ENCODE results near the gene PDGFB.

PDGFB gene

DNA sequence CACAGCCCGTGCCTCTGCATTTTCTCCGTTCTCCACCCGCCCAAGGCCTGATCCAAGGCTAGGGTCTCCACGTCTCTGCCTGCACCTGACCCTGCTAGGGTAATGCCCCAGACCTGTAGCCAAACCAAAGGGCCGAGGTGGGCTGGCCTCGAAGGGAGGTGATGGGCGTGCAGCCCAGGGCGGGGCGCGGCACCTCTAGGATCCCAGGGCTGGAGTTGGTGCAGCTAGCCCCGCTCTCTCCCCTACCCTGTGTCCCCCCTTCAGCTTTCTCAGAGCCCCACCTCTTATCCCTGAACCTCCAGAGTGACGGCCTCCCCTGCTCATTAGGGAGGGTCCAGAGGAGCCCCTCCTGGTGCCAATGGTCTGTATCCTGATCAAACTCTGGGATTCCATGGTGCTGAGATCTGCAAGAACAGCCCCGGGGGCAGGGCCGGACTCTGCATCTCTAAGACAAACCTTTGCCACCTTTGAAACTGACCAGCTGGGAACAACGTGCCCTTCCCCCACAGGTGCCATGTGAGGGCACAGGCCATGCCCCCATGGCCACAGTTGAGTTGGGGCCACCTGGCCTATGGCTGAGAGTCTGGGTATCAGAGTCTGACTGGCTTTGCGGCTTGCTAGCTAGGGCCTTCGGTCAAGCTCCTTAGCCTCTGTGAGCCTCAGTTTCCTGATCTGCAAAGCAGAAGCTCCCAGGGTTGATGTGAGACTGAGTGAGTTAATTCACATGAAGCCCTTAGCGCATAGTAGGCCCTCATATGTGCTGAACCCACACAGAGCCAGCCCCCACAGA is 69.2 kb downstream of the PDGFB start:
- Histone ChIP-seq H3K27me3 (no peaks in the 10 kb centered on the region), H3K9me3 (no peaks in the 10 kb centered on the region), H3K36me3 (no peaks in the 10 kb centered on the region), H3K4me3 (no peak overlapping the region), H3K27ac (peak overlapping the region; percentile 39 to 63), H3K4me1 (peaks cover 10 to 45% (median 41%) of the 10 kb centered on the region in 4 donors)
- DNase-seq: peak in 1 of 2 donors; percentile 60
- TF ChIP-seq, protein P1, sequence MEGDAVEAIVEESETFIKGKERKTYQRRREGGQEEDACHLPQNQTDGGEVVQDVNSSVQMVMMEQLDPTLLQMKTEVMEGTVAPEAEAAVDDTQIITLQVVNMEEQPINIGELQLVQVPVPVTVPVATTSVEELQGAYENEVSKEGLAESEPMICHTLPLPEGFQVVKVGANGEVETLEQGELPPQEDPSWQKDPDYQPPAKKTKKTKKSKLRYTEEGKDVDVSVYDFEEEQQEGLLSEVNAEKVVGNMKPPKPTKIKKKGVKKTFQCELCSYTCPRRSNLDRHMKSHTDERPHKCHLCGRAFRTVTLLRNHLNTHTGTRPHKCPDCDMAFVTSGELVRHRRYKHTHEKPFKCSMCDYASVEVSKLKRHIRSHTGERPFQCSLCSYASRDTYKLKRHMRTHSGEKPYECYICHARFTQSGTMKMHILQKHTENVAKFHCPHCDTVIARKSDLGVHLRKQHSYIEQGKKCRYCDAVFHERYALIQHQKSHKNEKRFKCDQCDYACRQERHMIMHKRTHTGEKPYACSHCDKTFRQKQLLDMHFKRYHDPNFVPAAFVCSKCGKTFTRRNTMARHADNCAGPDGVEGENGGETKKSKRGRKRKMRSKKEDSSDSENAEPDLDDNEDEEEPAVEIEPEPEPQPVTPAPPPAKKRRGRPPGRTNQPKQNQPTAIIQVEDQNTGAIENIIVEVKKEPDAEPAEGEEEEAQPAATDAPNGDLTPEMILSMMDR (IDR thresholded peaks at IDR 0.05): no peak
- intact Hi-C loops (cut with DNase I; ENCODE audit: low total_unique reads): loop anchor here (10.0 kb wide), 1 partner anchor 339 kb away; no protein-coding TSS in a partner anchor

DNA sequence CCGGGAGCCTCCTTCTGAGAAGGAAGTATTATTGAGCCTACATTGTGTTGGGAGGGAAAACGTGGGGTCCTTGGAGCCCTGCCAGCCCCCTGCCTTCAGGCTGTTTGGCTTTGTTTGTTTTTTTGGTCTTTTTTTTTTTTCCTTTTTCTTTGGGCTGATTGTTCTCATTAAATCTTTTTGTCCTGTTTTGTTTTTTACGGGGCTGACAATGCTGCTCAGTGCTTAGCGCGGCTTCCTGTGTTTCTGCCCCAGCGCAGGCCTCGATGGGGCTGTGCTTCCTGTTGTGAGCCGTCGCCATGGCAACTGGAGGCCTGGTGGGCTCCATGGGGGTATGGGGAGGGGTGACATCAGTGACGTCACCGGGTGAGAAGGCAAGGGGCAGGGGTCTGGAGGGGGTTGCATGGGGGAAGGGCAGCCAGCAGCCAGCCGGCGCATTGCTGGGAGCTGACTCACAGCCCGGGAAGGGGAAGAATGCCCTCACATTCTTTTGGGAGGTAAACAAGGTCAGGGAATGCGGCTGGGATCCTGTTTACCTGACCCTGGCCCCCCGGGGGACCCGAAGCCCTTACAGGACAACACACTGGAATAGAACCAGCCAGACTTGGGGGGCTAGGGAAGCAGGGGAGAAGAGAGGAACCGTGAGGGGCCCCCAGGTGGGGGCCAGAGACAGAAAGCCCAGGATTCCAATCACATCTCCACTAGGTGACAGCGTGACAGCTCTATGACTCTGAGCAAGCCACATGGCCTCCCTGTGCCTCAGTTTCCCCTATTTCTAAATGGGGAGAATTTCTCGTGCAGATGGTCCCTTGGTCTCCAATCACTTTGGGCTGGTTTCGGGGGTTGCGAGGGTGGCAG is 70.1 kb downstream of the PDGFB start:
- Histone ChIP-seq H3K27me3 (no peaks in the 10 kb centered on the region), H3K4me3 (peak overlapping the region in 1 of 2 donors; percentile 18), H3K27ac (peak overlapping the region; percentile 39 to 63), H3K4me1 (peaks cover 10 to 46% (median 41%) of the 10 kb centered on the region in 4 donors), H3K36me3 (no peaks in the 10 kb centered on the region), H3K9me3 (no peaks in the 10 kb centered on the region)
- TF ChIP-seq, protein P1 (IDR thresholded peaks at IDR 0.05): no peak
- intact Hi-C loops (cut with DNase I; ENCODE audit: low total_unique reads): loop anchor here (10.0 kb wide), 1 partner anchor 340 kb away; no protein-coding TSS in a partner anchor
- peak; percentile 76 to 79 for DNase-seq

DNA sequence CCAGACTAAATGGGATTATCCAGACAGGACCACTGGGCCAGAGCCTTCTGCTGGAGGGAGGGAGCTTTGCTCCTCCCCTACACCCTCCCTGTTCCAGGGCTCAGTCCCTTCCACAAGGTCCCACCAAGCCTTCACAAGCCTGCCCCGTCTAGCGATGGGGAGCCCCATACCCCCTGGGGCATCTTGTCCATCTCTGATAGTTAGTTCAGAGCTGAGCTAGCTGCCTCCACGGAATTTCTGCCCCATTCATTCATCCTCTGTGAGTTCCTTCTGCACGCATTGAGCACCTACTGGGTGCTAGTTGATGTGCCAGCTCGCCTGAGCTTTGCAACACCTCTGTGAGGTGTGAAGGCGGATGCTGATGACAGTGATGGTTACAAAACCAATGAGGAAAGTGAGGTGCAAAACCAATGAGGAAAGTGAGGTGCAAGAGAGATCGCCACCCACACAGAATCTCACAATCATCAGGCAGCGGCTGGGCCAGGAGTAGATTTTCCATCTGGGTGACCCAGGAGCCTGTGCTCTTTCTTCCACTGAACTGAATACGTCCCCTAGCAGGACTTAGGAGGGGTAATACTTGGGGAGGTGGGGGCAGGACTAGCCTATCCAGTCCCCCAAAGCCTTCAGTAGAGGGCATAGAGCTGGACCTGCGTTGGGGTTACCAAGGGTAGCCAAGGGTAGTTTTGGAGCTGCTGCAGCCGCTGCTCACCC is 70.8 kb downstream of the PDGFB start:
- intact Hi-C loops (cut with DNase I; ENCODE audit: low total_unique reads): loop anchor here (10.0 kb wide), 1 partner anchor 341 kb away; no protein-coding TSS in a partner anchor

More for the DNA sequence above, 70.8 kb downstream of the PDGFB start:
- Histone ChIP-seq H3K9me3 (no peaks in the 10 kb centered on the region), H3K4me1 (peaks cover 10 to 46% (median 41%) of the 10 kb centered on the region in 4 donors), H3K4me3 (no peak overlapping the region), H3K27ac (peak overlapping the region; percentile 39 to 63), H3K27me3 (no peaks in the 10 kb centered on the region), H3K36me3 (no peaks in the 10 kb centered on the region)
- peak in 1 of 2 donors; percentile 51 for DNase-seq
- TF ChIP-seq, protein P1 (IDR thresholded peaks at IDR 0.05): no peak

All from tibial artery (tissue), 4 donors.